HG02973 (cell line): ENCODE results near the gene YAE1.
"Not testable (repeated sequence)": the region's sequence is repeated elsewhere in the genome, so short reads cannot be mapped to it uniquely, and the experiment has no call there.

ENCODE experiments used
- ATAC-seq: cut with Tn5 transposase; IDR thresholded peaks from one replicate; pipeline ENCODE4 v1.9.1; 2021; ENCODE audit warnings: moderate library complexity; ENCODE audit not compliant: unreplicated experiment

YAE1 gene, protein sequence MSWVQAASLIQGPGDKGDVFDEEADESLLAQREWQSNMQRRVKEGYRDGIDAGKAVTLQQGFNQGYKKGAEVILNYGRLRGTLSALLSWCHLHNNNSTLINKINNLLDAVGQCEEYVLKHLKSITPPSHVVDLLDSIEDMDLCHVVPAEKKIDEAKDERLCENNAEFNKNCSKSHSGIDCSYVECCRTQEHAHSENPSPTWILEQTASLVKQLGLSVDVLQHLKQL

DNA sequence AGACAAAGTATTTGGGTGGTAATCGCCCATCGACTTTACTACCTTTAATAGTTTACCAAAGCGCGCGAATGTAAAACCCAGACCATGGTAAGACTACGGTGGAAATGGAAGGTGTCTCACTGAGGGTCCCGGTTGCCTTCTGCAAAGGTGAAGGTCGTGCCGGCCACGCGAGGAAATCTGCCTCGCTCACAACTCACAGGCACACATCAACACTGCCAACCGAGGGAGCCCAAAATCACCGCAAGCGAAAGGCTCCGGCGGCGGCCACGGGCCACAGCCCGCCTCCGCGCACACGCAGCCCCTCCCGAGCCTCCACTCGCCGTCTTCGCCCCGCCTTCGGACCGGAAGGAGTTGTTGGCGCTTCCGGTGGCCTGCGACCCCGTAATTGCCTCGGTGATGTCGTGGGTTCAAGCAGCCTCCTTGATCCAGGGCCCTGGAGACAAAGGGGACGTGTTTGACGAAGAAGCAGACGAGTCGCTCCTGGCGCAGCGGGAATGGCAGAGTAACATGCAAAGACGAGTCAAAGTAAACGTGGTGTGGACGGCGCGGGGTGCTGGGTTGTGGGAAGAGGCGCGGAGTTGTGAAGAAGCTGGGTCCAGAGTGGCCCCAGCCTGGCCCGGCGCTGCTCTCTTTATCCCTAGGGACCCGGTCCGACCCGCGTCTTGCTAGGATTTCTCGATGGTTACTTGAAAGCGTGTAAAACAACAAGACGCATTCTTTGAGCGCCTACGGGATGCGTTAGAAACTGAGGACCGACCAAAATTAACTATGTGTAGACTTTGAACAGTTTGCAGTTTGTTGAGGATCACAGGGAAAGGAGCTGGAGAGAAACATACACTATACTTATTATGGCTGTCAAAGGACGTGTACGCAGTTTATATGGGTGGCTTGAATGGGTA is at the start of gene YAE1:
Gene YAE1, plus strand, starts transcription at position 382 of the 899 bp plus-strand sequence. Its CDS starts 15 bp downstream, at position 397.
- peak; percentile 98 for ATAC-seq

DNA sequence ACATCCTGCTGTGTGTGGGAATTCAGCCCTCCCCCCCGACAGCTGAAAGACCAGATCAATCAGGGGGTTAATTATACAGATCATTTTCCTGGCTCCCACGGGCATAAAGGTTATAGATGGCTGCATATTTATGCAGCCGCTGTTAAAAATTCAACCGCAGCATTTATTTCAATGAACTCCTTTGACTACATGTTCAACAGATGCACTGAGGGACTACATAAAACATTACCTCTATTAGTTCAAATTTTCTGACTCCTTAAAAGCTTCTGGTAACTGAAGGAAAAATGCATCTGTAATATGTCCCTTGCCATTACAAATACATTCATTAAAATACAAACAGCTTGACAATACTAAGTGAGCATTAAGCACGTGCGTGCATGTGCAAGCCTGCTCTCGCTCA is 49.7 kb upstream of the YAE1 start:
- no peak for ATAC-seq

DNA sequence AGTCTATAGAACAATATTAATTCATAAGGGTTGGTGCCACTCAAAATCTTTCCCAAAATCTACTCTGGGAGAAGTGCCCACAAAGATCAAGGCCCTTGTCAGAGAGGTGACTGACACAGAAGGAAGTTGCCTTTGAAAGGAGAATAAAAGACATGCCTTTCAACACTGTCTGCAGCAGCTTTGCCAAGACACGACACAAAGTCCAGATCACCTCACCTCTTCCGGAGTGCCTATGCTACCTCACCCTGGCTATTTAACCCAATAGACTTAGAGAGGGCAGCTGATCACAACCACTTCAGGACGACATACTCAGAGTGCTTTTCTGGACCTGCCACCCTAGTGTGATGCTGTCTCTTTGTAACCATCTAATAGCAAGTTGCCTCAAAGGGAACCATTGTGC is 49.0 kb upstream of the YAE1 start:
- no peak for ATAC-seq

DNA sequence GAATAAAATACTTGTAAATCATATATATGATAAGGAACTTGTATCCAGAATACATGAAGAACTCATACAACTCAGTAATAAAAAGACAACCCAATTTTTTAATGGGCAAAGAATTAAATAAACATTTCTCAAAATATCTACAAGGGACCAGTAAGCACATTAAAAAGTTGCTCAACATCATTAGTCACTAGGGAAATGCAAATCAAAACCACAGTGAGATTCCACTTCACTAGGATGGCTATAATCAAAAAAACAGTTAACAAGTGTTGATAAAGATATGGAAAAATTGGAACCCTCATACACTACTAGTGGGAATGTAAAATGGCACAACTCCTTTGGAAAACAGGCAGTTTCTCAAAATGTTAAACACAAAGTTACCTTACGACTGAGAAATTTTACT is 40.3 kb upstream of the YAE1 start:
- no peak for ATAC-seq

DNA sequence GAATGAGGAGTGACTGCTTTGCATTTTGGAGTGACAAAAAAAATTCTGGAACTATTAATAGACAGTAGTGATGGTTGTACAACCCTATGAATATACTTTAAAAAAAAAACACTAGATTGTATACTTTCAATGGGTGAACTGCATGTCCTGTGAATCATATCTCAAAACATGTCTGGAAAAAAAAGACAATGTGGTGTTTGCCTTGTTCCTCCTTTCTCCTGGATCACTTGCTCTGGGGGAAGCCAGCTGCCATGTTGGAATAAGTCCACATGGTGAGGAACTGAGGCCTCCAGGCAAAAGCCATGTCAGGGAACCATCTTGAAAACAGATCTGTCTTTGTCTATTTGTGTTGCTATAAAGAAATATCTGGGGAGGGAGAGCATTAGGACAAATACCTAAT is 39.5 kb upstream of the YAE1 start:
- no peak for ATAC-seq

DNA sequence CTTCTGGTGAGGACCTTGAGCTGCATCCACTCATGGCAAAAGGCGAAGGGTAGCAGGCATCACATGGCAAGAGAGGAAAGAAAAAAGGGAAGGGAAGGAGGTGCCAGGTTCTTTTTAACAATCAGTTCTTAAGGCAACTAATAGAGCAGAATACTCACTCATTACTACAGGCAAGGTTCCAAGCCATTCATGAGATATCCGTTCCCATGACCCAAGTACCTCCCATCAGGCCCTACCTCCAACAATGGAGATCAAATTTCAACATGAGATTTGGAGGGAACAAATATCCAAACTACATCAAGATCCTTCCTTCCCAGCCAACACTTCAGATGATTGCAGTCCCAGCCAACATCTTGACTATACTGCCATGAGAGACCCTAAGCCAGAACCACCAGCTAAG is 38.9 kb upstream of the YAE1 start:
- ATAC-seq, result no peak

DNA sequence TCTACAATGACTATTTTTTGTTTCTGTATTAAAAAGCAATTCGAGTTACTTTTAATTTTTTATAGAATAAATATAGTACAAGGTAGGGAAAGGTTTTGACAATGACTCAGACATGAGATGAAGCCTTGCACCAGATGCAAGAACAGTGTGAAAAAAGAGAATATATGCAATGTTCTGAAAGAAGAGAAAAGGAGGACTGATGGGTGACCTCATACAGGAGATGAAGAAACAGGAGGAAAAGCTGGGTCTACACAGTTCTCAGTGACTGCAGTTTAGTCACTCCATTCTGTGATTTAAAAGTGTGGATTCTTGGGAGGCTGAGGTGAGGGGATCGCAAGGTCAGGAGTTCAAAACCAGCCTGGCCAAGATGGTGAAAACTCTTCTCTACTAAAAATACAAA is 38.3 kb upstream of the YAE1 start:
- no peak for ATAC-seq

DNA sequence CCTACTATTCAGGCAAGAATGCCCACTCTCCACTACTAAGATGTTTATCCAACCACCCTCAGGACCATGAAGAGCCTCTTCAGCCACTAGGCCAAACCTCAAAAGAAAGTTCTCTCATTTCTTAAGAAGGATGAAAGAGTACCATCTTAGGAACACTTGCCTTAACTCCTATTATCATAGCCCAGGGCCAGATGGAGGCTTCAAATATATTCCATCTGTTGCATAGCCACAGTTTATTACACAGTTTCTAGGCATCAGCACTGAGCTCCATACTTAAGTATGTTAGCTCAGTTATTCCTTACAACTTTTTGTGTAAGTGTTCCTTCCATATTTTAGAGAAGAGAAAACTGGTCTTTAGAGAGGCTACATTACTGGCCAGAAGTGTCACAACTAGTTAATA is 37.4 kb upstream of the YAE1 start:
- no peak for ATAC-seq

DNA sequence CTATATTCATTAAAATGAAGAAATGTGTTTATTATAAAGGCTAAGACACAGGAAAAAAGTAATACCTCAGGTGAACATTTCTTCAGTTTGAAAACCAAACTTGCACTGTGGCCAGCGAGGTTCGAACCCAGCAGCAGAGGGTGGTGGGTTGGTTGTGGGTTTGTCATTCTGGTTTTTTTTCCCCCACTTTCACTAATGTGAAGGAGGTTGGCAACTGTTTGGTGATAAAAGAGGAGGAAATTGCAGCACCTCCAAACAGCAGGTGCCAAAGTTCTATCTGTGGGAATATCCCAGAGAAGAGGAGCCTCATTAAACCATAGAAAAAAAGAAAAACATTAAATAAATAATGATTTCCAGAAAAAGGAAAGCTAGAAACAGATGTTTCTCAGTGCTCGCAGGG is 36.6 kb upstream of the YAE1 start:
- no peak for ATAC-seq

DNA sequence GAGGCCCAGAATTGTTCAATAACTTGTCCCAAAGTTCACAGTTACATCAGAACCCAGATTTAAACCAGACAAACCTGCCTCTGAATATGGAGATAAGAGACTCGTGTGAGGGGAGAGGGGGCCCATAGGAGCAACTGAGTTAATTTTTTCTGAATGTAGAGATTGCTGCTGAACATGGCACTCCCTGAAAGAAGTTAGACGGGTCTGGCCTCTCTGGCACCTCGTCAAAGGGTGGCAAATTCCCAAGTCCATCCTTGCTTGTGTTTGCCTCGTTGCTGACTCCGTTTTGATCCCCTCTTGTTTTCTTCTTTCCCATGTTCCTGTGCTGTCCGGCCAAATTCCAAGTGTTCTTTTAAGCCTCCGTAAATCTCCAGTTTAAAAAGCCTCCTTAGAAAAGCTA is 35.2 kb upstream of the YAE1 start:
- ATAC-seq, result no peak

DNA sequence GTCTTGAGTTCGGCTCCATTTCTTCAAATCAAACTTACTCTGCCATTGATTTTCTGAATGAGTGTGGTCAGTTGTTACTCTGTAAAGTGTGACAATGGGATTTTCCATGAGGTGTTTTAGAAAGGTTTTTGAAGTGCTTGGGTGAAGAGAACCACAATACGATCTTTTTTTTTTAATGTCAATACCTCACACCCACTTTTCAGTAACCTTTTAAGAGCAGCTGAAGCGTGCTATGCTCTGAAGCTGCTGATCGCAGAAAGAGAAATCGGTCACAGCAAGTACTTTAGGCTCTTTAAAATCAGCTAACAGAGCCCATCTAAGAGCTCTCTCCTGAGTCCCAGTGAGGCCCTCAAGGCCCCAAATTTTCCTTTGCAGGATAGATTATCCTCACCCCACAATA is 34.4 kb upstream of the YAE1 start:
- no peak for ATAC-seq

DNA sequence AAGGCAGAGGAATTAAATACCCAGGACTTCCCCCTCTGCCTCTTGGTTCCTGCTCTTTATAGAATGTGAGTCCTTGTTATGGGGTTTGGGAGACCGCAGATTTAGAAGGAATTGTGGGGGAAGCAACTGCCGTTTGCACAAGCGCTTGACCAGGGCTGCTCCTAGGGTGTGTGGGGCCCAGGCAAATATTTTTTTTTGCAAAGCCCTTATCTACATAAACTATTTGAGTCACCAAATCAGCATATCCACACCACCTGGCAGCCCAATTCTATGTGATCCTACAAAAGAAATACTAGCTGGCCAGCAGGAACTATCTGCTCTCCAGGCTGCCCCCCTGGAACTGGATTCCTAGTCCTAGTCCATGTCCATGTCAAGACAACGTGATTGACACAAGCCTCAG is 33.4 kb upstream of the YAE1 start:
- no peak for ATAC-seq

DNA sequence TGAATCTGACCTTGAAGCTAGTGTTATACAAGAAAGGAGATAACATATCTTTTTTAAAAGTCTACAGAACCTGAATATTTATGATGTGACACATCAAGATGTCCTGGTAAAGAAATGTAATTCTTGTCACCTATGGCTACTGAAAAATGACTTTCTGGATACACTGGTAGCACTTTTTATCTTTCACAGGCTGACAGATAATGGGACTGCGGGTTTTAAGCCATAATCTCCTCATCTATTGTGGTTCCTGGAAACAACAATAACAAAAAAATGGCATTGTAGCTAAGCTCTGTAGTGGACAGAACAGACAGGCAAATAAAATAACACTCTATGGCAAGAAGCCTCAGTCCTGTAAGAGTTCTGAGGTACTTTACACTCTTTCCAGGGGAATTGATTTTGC is 31.6 kb upstream of the YAE1 start:
- ATAC-seq, result no peak

DNA sequence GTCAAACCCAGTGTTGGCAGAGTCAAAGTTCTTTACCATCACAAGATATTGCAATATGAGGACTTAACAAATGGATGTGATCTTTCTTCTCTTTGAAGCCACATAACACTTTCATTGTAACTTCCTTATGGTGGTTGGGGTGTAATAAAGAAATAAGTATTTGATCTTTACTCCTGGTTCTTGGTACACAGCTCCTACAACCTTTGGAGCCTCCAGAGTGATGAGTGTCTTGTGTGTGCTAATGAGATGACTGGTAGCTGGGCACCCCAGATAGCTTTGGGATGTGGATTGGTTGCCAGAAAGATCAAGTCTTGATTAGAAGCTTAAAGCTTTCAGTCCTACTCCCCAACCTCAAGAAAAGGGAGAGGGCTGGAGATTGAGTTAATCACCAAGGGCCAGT is 31.1 kb upstream of the YAE1 start:
- ATAC-seq, result no peak

DNA sequence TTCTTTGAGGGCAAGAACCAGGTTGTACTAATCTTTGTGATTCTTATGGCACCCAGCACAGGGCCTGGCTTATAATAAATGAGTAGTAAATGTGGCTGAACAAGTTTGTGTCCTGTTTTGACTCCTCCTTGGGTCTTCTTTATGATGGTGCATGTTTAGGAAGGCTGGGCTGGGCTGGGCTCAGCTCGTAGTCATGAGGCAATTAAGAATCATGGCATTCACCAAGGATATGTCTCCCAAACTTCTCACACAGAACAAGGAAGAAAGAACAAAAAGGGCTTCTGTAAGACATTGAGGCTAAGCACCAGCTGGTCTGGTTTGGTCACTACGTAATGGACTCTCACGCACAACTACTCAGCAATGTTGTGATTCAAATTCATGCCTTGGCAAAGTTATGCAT is 30.5 kb upstream of the YAE1 start:
- ATAC-seq, result no peak

DNA sequence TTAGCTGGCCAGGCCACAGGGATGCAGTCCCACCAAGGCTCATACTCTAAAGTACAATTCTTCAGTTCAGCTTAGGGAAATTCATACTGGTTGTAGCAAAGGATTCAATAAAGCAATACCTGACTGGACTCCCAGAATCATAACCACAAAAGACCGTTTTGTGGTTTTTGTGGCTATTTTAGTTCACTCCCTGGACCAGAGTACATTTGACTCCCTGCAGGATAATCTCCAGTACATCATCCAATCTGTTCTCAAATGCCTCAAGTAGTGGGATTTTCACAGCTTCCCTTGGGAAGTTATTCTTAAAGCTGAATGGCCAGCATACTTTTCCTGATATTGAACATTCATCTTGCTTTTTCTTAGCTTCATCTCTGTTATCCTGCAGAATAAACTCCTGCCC is 29.3 kb upstream of the YAE1 start:
- no peak for ATAC-seq

DNA sequence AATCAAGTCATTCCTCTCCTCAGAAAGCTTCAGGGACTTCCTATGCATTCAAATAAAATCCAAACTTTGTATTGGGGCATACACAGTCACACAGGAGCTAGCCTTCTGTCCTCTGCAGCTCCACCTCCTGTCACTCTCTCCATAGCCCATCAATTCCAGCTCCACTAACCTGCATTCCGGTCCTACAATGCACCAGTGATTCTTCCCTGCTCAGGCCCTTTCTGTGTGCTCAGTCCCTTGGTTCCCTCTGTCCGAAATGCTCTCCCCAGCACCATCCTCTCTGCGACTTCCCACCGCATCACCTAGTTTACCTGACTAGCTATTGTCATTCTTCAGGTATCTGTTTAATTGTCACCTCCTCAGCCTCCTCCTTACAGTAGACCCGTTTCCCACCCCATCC is 26.4 kb upstream of the YAE1 start:
- ATAC-seq, result no peak

DNA sequence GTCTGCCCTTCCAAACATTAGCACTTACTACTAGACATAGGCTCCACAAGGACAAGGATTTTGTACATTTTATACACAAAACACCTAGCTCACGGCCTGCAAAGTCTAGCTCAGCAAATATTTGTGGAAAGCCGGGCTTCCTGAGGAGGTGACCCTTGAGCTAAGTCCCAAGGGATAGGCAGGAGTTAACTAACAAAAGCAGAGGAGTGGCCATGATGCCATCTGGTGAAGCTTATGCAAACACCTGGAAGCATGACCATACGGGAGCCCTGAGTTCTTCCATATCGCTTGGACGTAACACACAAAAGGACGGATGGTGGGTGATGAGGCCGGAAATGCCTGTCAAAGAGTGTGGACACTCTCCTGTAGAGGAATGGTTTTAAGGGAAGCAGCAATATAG is 25.9 kb upstream of the YAE1 start:
- no peak for ATAC-seq

DNA sequence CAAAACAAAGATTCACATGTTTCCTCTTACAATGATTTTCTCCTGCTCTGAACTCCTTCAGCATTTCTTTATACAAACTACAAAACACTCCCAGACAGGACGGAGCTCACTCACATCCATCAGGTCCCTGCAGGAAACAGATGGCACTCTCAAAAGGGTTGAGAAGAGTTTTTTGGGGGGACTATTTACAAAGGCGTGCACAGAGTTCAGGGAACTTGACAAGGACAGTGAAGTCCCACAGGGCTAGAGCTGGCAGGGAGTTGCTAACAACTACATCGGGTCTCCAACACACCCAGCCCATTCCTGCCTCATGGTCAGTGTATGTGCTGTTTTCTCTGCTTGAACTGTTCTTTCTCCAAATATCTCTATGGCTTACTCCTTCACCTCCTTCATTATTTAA is 24.7 kb upstream of the YAE1 start:
- ATAC-seq, result no peak

DNA sequence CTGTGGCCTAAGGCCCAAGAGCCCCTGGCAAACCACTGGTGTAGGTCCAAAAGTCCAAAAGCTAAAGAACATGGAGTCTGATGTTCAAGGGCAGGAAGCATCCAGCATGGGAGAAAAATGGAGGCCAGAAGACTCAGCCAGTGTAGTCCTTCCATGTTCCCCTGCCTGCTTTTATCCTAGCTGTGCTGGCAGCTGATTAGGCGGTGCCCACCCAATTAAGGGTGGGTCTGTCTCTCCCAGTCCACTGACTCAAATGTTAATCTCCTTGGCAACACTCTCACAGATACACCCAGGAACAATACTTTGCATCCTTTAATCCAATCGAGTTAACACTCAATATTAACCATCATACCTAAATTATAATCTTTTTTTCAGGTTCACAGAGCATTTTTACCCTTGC is 21.4 kb upstream of the YAE1 start:
- ATAC-seq, result not testable (repeated sequence)

DNA sequence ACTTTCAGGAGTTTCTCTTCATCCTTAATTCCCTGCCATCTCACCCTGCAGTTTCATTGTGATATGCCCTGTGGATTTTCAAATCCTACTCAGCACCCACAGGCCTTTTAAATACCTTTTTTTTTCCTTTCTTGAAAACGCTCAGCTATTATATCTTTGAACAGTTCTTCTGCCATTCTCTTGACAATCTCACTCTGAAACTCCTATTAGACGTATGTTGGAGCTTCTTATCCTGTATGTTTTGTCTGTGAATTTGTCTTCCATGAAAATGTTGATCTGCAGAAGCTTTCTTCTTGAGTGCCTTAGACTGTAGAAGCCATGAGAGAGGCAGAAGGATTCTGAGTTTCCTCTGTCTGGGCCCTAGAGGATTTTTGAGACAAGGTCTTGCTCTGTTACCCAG is 18.9 kb upstream of the YAE1 start:
- no peak for ATAC-seq

DNA sequence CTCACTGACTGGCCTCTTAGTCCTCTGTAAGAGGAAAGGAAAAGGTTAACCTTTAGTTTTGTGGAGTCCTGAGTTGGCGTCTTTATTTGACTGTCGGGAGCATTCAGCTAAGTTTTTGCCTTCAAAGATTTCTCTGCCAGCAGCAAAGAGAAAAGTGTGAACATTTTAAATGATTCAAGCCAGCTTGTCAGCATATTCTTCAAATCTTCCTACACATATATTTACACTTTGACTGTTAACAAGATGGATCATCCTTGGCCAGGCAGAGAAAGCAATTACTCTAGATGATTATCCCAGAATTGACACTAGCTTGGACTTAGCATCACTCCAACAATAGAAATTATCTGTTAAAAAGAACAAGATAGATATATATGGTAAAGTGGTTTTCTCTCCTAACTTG is 15.8 kb upstream of the YAE1 start:
- no peak for ATAC-seq

DNA sequence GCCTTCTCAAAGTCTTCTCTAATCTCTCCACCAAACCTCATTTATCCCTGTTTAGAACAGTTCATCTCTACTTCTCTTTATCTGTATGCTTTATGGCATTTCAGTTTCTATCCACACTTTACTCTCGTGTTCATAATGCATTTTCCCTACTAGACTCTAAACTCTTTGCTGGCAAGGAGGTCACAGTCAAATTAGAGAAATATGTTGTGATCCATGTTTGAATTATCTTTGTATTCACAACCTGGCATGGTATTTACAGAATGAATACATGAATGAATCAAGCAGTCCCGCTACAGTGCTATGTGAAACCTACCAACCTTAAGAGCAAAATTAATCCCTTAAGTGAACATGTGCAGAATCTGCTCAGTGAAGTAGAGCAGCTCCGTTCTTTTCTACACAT is 12.8 kb upstream of the YAE1 start:
- no peak for ATAC-seq
